GM19372 (cell line): ENCODE data around the gene PXN.
"Not testable (repeated sequence)": the region's sequence is repeated elsewhere in the genome, so short reads cannot be mapped to it uniquely, and the experiment has no call there.

Experiments used
- ATAC-seq: cut with Tn5 transposase; IDR thresholded peaks from one replicate; pipeline ENCODE4 v1.9.1; 2021; ENCODE audit warnings: mild to moderate bottlenecking, low read depth, moderate library complexity; ENCODE audit not compliant: unreplicated experiment

Gene PXN

GRCh38 chr12:120212301-120212700 lies 53.2 kb downstream of the PXN start:
- no peak for ATAC-seq

GRCh38 chr12:120211904-120212283 lies 53.6 kb downstream of the PXN start:
- no peak for ATAC-seq

GRCh38 chr12:120211243-120211903 lies 54.2 kb downstream of the PXN start:
- no peak for ATAC-seq

- ATAC-seq, result no peak
Measured at GRCh38 chr12:120209851-120210250, 55.7 kb downstream of the PXN start.

- no peak for ATAC-seq
Measured at GRCh38 chr12:120207227-120207626, 58.3 kb downstream of the PXN start.

- not testable (repeated sequence) for ATAC-seq
Measured at GRCh38 chr12:120206781-120207180, 58.7 kb downstream of the PXN start.

GRCh38 chr12:120206228-120206627 lies 59.3 kb downstream of the PXN start:
- ATAC-seq, result no peak

GRCh38 chr12:120204171-120204570 lies 61.4 kb downstream of the PXN start:
- no peak for ATAC-seq

GRCh38 chr12:120200364-120200800 lies 65.1 kb downstream of the PXN start:
- ATAC-seq, result no peak

GRCh38 chr12:120199595-120200306 lies 65.8 kb downstream of the PXN start:
- no peak for ATAC-seq

- no peak for ATAC-seq
Measured at GRCh38 chr12:120199025-120199424, 66.5 kb downstream of the PXN start.

GRCh38 chr12:120197542-120197887 lies 68.0 kb downstream of the PXN start:
- no peak for ATAC-seq

GRCh38 chr12:120196817-120197541 lies 68.6 kb downstream of the PXN start:
- not testable (repeated sequence) for ATAC-seq

- ATAC-seq, result no peak
Measured at GRCh38 chr12:120196363-120196762, 69.2 kb downstream of the PXN start.

GRCh38 chr12:120194534-120195395 lies 70.8 kb downstream of the PXN start, which contains the start of gene GCN1:
Gene GCN1, minus strand, starts transcription at chr12:120194715. Its CDS starts 18 bp downstream, at chr12:120194697.
- ATAC-seq, result peak; percentile 78

GRCh38 chr12:120194226-120194533 lies 71.3 kb downstream of the PXN start:
- peak; percentile 28 for ATAC-seq

- ATAC-seq, result not testable (repeated sequence)
Measured at GRCh38 chr12:120193286-120193685, 72.2 kb downstream of the PXN start.

GRCh38 chr12:120190985-120191480 lies 74.5 kb downstream of the PXN start:
- no peak for ATAC-seq

- no peak for ATAC-seq
Measured at GRCh38 chr12:120190386-120190785, 75.1 kb downstream of the PXN start.

- ATAC-seq, result no peak
Measured at GRCh38 chr12:120186654-120187053, 78.9 kb downstream of the PXN start.
